NCI-H524 (cell line): ENCODE measurements around the gene C1orf167.

Experiments
- DNase-seq, 2 experiments: peaks; one replicate each; lab custom pipeline; 2025; lab: John Stamatoyannopoulos, UW

C1orf167 gene

GRCh38 chr1:11761988-11762406 is at the start of gene C1orf167:
Gene C1orf167 (plus strand): TSS chr1:11762193. CDS start chr1:11764401, 2,208 bp downstream.
- peak in 1 of 2 experiments; percentile 4 for DNase-seq

GRCh38 chr1:11712285-11712684 is 49.7 kb upstream of the C1orf167 start:
- no peak for DNase-seq

- DNase-seq: no peak
These were observed 48.9 kb upstream of the C1orf167 start for GRCh38 chr1:11713095-11713494.

GRCh38 chr1:11714831-11715575 is 47.0 kb upstream of the C1orf167 start:
- peak in 1 of 2 experiments; percentile 39 for DNase-seq

GRCh38 chr1:11719313-11720032 is 42.5 kb upstream of the C1orf167 start:
- DNase-seq: peak; percentile 72 to 76

- DNase-seq: no peak
These were observed 42.0 kb upstream of the C1orf167 start for GRCh38 chr1:11720033-11720376.

GRCh38 chr1:11720525-11720924 is 41.5 kb upstream of the C1orf167 start:
- DNase-seq: no peak

- DNase-seq: no peak
These were observed 40.7 kb upstream of the C1orf167 start for GRCh38 chr1:11721311-11721710.

GRCh38 chr1:11722538-11722937 is 39.5 kb upstream of the C1orf167 start:
- no peak for DNase-seq

- no peak for DNase-seq
These were observed 36.4 kb upstream of the C1orf167 start for GRCh38 chr1:11725616-11726015.

GRCh38 chr1:11727119-11727518 is 34.9 kb upstream of the C1orf167 start:
- no peak for DNase-seq

GRCh38 chr1:11728126-11728806 is 33.7 kb upstream of the C1orf167 start:
- DNase-seq: no peak

- DNase-seq: no peak
These were observed 32.9 kb upstream of the C1orf167 start for GRCh38 chr1:11729155-11729497.

- DNase-seq: no peak
These were observed 32.2 kb upstream of the C1orf167 start for GRCh38 chr1:11729498-11730428.

GRCh38 chr1:11730429-11730891 is 31.5 kb upstream of the C1orf167 start:
- no peak for DNase-seq

GRCh38 chr1:11731691-11732283 is 30.2 kb upstream of the C1orf167 start:
- peak; percentile 22 to 59 for DNase-seq

GRCh38 chr1:11733306-11733705 is 28.7 kb upstream of the C1orf167 start:
- no peak for DNase-seq

GRCh38 chr1:11735531-11735853 is 26.5 kb upstream of the C1orf167 start:
- no peak for DNase-seq

GRCh38 chr1:11735854-11736745 is 25.9 kb upstream of the C1orf167 start, which contains the start of gene AGTRAP:
Gene AGTRAP (plus strand): TSS chr1:11736136. CDS start chr1:11736209, 73 bp downstream.
- DNase-seq: peak; percentile 81 to 91
